ENCODE results near the gene CDH23. TPM values are rescaled to one million over a fixed set of nuclear protein-coding genes. Genes with fewer than 3 reads are reported as not detected.

Gene CDH23
- total RNA-seq, 1 experiment from 2014 or later = 2.9 TPM

GRCh38 chr10:71714031-71714410, 317.3 kb downstream of the CDH23 start:
- CTCF ChIA-PET = interaction anchor here (0.6 to 4.6 kb wide), 8 partner anchors 17 to 396 kb away, joined by 3 to 34 read pairs (median 4); partner anchors contain the start of genes CDH23 and SLC29A3
- Mint-ChIP-seq H3K27me3 (ENCODE audit: low read depth) (no peaks in the 10 kb centered on the region; the same call in 1 of the 2 replicates), H3K4me1 (peaks cover 11% of the 10 kb centered on the region), H3K9me3 (no peaks in the 10 kb centered on the region), H3K4me3 (no peak overlapping the region), H3K36me3 (no peaks in the 10 kb centered on the region), H3K27ac (no peak overlapping the region)
- DNase-seq (ENCODE audit: low spot score) = no peak
- ATAC-seq = no peak
- POLR2A ChIA-PET = no interaction called here
- TF ChIP-seq ZNF219 (CRISPR knock-in tag; IDR thresholded peaks at IDR 0.05; ENCODE audit: borderline replicate concordance) (no peak), E2F4 (CRISPR knock-in tag; IDR thresholded peaks at IDR 0.05; ENCODE audit: borderline replicate concordance, low read depth) (no peak), USF1 (CRISPR knock-in tag; IDR thresholded peaks at IDR 0.05) (no peak), EMX1 (CRISPR knock-in tag; IDR thresholded peaks at IDR 0.05) (no peak), AR (CRISPR knock-in tag; IDR thresholded peaks at IDR 0.05) (no peak), PRDM15 (CRISPR knock-in tag; IDR thresholded peaks at IDR 0.05) (no peak), MYBL2 (CRISPR knock-in tag; IDR thresholded peaks at IDR 0.05) (no peak), SOX15 (CRISPR knock-in tag; IDR thresholded peaks at IDR 0.05) (no peak), PRRX2 (CRISPR knock-in tag; IDR thresholded peaks at IDR 0.05) (no peak), NR2C2 (CRISPR knock-in tag; IDR thresholded peaks at IDR 0.05) (no peak), ATF1 (CRISPR knock-in tag; IDR thresholded peaks at IDR 0.05) (no peak), NFATC4 (CRISPR knock-in tag; IDR thresholded peaks at IDR 0.05) (no peak), ZNF121 (CRISPR knock-in tag; IDR thresholded peaks at IDR 0.05) (no peak), ZNF425 (CRISPR knock-in tag; conservative IDR thresholded peaks at IDR 0.05) (no peak), ZNF281 (CRISPR knock-in tag; IDR thresholded peaks at IDR 0.05) (no peak), HMGXB4 (CRISPR knock-in tag; IDR thresholded peaks at IDR 0.05) (no peak), ERG (CRISPR knock-in tag; IDR thresholded peaks at IDR 0.05) (no peak), ZSCAN18 (CRISPR knock-in tag; IDR thresholded peaks at IDR 0.05) (no peak)

Measured in WTC11 (cell line).